Measurements from ENCODE around the gene ACAP2.
"Not testable (repeated sequence)": the region's sequence is repeated elsewhere in the genome, so short reads cannot be mapped to it uniquely, and the experiment has no call there.

ACAP2 gene

DNA sequence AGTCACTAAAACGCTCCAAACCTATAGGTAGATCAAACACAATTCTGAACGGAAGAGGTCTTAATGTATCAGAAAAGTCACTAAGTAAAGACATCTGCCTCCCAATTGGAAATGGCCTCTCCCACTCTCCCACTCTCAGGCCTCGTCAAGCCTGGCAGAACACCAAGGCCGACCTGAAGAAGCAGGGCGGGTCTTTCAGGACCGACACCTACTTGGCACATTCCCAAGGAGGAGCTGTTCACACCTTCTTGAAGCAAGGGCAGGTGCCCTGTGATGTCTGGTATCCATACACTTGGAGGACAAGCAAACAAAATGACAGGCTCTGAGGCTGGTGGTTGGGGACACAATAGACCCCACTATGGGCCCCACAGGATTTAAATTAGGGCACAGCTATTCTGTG lies 201.9 kb downstream of the ACAP2 start:
- DNase-seq: no peak

- no peak for DNase-seq
These were observed 202.6 kb downstream of the ACAP2 start for GRCh38 chr3:195240171-195240701.

DNA sequence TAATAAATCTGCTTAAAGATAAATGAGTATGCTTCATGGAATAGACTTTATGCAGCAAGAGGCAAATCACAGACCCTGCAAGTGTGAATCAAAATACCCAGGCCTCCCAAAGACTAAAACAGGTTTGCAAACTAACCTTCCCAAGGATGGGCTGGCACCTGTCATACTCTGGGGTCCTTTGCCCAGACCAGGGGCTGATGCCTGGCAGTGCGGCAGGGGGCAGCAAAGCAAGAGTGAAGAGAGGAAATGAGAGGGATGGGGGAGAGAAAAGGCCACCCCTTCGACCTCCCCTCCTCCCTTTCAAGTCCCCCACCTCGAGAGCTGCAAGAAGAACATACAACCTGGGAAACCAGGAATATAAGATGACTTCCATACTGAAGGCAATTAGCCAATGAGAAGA lies 203.7 kb downstream of the ACAP2 start:
- DNase-seq: no peak

DNA sequence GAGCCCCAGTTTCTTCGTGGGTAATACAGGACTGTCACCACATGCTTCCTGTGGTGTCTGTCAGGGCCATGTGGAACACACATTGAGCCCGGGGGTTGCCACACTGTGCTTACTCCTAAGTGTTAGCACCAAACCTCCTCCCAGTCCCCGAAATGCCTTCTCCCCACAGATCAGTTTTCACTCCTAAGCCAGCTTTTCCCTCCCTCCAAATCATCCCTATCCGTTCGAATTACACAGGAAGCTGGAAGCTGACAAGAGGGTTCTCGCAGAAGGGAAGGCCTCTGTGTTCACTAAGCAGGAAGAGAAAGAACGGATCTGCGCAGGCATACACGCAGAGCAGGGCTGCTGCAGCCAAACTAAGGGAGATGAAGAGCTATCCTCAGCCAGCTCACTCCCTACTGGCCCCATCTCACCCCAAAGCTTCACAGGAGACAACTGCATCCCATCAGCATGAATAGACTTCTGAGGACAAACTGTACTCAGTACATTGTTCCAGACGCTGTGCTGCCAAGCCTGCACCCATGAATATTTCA lies 204.2 kb downstream of the ACAP2 start:
- no peak for DNase-seq

- DNase-seq: no peak
These were observed 204.7 kb downstream of the ACAP2 start for GRCh38 chr3:195238081-195238571.

DNA sequence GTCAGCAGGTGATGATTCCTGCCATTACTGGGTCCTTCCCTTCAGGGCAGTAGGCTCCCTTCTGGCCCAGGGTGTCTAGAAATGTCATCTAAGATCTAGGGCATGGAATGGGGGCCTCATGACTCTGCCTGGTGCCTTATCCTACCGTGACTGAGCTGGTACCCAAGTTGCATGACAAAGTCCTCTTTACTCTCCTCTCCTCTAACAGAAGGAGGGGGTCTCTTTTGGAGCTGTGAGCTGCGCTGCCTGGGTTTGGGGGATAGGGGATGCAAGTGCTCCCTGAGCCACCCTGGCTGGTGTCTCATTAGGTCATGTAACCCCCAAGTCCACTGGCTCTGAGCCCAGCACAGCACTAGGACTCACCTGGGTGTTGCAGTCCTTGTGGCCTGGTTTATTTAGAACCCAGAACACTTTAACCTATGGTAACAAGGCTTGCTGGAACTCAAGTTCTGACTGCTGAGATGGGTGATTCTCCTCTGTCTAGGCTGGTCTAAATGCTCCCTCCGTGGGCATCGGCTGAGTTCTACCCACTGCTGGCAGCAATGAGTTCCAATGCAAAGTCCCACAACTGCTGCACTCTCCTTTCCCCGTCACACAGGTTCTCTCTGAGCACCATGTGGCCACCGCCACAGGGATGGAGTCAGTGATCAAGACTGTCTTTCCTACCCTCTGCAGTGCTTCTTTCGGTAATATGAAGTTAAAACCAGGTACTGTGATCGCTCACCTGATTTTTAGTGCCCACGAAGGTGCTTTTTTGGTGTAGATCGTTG lies 205.8 kb downstream of the ACAP2 start:
- DNase-seq: no peak

DNA sequence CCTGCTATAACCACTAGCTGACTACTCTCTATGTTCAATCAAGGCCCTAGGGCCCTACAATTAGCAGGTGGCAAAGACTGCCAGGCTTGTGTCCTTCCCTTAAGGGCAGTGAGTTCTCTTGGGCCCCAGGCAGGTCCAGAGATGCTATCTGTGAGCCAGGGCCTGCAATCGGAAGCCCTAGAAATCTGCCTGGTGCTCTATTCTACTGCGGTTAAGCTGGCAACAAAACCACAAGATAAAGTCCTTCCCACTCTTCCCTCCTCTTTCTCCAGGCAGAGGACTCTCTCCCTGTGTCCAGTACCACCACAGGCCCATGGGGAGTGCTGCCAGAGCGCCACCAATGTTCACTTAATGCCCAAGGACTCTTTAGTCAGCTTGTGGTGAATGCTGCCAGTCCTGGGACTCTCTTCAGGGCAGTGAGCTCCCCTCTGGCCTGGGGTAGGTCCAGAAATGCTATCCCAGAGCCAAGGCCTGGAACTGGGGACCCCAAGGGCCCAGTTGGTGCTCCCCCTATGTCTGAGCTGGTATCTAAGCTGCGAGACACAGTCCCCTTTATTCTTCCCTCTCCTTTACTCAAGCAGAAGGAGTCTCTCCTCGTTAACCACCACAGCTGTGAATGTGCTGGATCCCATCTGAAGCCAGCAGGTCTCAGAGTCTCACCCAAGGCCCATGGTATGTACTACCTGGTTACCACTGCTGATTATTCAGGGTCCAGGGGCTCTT lies 206.6 kb downstream of the ACAP2 start:
- no peak for DNase-seq

GRCh38 chr3:195230244-195230643 lies 212.6 kb downstream of the ACAP2 start:
- no peak for DNase-seq

GRCh38 chr3:195228886-195229285 lies 213.9 kb downstream of the ACAP2 start:
- DNase-seq: not testable (repeated sequence)

DNA sequence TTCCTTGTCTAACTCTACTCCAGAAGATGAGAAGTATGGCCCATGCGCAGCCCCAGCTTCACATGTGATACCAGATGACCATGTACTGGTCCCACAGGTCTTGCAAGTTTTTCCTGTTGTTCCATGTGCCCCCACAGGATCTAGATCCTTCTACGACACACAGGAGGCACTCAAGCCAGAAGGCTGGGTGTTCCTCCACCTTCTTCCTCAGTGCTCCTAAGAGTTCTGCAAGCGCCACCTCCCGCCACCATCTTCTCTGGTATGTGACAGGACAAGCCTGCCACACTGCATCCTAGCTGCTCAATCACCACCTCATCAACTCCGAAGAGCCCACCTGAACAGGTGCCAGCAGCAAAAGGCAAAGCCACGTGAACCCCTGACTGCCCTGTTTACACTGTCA lies 214.9 kb downstream of the ACAP2 start:
- no peak for DNase-seq

DNA sequence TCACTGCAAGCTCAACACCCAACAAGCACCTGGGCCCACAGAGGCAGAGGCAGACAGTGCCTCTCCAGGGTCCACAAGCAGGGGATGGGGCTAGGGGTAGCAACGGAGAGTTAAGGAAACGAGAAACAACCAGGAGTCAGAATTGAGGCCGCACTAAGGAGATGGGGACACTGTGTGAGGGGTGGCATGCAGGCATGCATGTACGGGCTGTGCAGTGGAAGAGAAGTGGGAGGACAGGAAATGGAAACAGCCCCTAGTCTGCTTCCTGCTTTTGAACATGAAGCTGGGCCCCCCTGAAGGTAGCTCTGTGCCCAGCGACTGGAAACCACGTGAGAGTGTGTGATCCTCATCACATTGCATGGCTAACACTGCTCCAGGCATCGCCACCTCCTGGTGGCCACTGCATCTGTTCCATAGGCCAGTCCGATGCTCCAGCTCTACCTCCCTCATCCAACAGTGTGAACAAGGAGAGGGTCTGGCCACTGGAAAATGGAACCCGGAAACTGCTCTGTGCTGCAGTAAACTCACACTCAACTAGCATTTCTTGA lies 215.8 kb downstream of the ACAP2 start:
- no peak for DNase-seq

- no peak for DNase-seq
These were observed 216.4 kb downstream of the ACAP2 start for GRCh38 chr3:195226445-195226844.

DNA sequence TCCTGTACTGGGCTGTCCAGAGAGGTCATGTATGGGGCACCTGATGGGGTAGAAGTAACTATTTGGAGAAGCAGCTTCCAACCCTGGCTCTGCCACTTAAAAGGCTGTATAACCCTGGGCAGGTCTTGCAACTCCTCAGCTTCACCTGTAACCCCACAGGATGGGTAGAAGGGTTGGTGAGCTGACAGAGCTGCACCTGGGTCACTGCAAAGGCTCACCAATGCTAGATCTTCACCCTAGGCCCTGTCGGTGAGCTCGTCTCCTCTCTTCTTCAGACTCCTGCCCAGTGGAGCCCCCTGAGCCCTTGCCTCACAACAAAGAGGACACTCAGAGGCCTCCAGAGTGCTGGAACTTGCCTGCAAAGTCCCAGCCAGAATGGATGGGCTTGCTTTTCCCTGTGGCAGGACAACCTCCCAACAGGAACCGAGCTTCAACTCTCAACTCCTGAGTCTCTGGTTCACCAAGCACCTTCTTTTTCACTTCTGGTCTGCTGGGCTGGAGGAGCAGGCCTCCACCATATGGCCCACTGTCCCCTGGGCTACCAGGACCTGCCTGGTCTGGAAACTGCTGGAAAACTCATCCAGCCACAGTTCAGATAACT lies 217.7 kb downstream of the ACAP2 start:
- no peak for DNase-seq

Data from effector CD4-positive, alpha-beta T cell (primary cell).